Stomach smooth muscle (tissue), 2 donors: ENCODE measurements around the gene GTPBP6.
"Not testable (repeated sequence)": the region's sequence is repeated elsewhere in the genome, so short reads cannot be mapped to it uniquely, and the experiment has no call there.

Experiments
- H3K27ac ChIP-seq: one replicate; pipeline ENCODE4 v1.7.0; 2013; ENCODE audit warnings: mild to moderate bottlenecking, low read length, inconsistent platforms
- H3K27me3 ChIP-seq, 2 donors: one replicate each; pipeline ENCODE4 v1.7.0; 2013; ENCODE audit warnings: low read length in 2 of 2; ENCODE audit not compliant: insufficient read depth in 2 of 2, control insufficient read depth in 1 of 2
- H3K36me3 ChIP-seq, 2 donors: one replicate each; pipeline ENCODE4 v1.7.0; 2013; ENCODE audit warnings: low read length in 2 of 2; ENCODE audit not compliant: control insufficient read depth in 2 of 2, insufficient read depth in 2 of 2
- H3K4me1 ChIP-seq: one replicate; pipeline ENCODE4 v1.7.0; 2013; ENCODE audit warnings: low read length; ENCODE audit not compliant: control insufficient read depth, insufficient read depth
- H3K4me3 ChIP-seq, 2 donors: one replicate each; pipeline ENCODE4 v1.7.0; 2013; ENCODE audit warnings: low read length in 2 of 2
- H3K9ac ChIP-seq, 2 donors: one replicate each; pipeline ENCODE4 v1.7.0; 2013; ENCODE audit warnings: low read length in 2 of 2, mild to moderate bottlenecking in 1 of 2
- H3K9me3 ChIP-seq, 2 donors: one replicate each; pipeline ENCODE4 v1.7.0; 2013; ENCODE audit warnings: low read length in 2 of 2; ENCODE audit not compliant: control insufficient read depth in 2 of 2
- donor health status: healthy.
- donor health status: Pancreatic carcinoma.

GTPBP6 gene

DNA sequence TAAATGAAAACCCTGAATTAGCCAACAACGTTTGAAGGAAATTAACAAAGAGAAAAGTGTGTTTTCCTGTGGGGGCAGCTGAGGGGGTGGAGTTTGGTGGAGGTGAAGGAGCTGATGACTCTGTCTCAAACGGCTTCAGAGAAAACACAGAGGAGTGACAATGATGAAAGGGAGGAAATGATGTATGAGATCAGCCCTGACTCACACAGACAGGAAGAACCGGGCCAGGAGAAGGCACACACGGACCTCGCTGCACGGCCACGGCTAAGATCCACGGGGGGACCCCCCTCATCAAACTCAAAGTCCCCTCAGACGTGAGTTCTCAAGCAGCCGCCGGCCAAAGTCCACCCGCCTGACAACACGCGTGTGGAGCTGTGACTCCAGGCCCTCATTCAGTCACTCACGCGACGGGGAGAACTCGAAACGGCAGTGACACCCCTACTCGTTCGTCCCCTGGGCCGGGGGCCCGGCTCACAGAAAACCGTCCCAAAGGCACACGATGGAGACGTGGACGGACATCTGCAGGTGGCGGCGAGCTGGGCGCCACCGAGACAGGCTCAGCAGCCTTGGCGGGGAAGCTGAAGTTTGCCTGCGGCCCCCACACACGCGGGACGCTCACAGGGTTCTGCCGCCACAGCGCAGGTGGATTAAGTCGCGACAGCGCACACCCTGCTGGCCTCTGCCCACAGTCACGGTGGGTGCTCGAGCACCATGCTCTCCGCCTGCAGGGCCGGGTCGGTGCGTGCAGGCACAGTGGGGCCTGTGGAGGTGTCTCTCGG lies 39.3 kb upstream of the GTPBP6 start:
- Histone ChIP-seq H3K4me1 (no peaks in the 10 kb centered on the region), H3K9me3 (peaks cover 0 to 16% of the 10 kb centered on the region in 2 donors), H3K9ac (no peak overlapping the region), H3K4me3 (no peak overlapping the region), H3K36me3 (peaks cover 0 to 5% of the 10 kb centered on the region in 2 donors), H3K27ac (no peak overlapping the region), H3K27me3 (no peaks in the 10 kb centered on the region)

DNA sequence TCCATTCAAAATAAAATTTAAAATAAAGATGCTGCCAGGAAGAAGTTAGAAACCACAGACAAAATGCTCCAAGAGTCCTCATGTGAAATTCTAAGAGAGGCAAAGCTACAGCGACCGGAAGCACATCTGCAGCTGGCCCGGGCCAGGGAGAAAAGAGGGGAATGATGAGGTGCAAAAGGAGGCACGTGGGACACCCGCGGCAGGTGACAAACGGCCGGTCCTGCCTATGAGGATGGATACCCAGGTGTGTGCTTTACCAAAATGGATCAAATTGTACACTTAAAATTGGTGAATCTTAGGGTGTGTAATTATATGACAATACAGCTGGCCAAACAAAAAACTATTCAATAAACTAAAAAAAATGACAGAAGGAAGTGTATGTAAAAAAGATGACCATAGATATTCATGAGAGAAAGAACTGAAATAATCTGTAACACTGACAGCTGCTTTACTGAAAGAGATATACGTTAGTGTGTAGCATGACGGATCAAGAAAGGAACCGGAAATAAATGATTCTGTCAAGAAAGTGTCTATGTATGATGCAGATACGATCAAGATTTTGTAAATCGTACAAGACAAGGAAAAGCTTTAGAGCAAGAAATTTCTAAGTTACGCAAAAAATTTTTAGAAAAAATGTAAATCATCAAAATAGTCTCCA lies 38.6 kb upstream of the GTPBP6 start:
- Histone ChIP-seq H3K9me3 (peaks cover 0 to 16% of the 10 kb centered on the region in 2 donors), H3K9ac (no peak overlapping the region), H3K4me3 (no peak overlapping the region), H3K27ac (no peak overlapping the region), H3K27me3 (no peaks in the 10 kb centered on the region), H3K36me3 (peaks cover 0 to 5% of the 10 kb centered on the region in 2 donors), H3K4me1 (no peaks in the 10 kb centered on the region)

GRCh38 chrX:356385-357034 lies 37.9 kb upstream of the GTPBP6 start:
- no peaks in the 10 kb centered on the region for H3K27me3 ChIP-seq
- H3K27ac ChIP-seq: no peak overlapping the region

DNA sequence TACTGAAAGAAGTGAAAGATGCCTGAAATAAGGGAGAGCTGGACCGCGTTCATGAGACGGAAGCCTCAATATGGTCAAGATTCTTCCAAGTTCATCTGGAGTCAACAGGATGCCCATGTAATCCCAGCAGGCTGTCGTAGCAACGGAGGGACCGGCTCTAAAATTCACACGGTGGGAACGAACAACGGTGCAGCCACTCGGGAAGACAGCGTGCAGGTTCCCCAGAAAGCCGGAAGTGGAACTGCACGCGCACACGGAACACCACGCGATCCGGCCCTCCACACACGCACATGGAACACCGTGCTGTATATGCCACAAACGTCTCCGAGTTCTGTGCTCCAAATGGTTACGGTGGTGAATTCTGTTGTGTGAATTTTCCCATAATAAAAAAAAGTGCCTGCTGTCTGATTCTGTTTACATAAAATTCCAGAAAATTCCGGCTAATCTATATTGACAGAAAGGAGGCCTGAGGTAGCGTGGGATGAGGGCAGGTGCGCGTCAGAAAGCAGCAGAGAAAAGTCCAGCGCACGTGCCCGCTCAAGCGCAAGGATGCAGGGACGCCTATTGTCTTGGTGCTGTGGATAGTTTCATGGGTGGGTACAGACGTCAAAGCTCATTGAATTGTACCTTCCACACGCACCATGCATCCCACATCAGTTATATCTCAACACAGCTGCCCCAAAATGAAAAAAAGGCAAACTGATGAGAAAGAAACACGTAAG lies 36.9 kb upstream of the GTPBP6 start:
- Histone ChIP-seq H3K9me3 (peaks cover 0 to 8% of the 10 kb centered on the region in 2 donors), H3K4me1 (no peaks in the 10 kb centered on the region), H3K4me3 (no peak overlapping the region), H3K27me3 (no peaks in the 10 kb centered on the region), H3K27ac (no peak overlapping the region), H3K9ac (no peak overlapping the region), H3K36me3 (peaks cover 0 to 1% of the 10 kb centered on the region in 2 donors)

More at GRCh38 chrX:356385-357034, 37.9 kb upstream of the GTPBP6 start:
- Histone ChIP-seq H3K9ac (no peak overlapping the region), H3K4me1 (no peaks in the 10 kb centered on the region), H3K9me3 (peaks cover 0 to 16% of the 10 kb centered on the region in 2 donors), H3K4me3 (no peak overlapping the region), H3K36me3 (peaks cover 0 to 5% of the 10 kb centered on the region in 2 donors)

- peaks cover 0 to under 1% of the 10 kb centered on the region in 2 donors for H3K9me3 ChIP-seq
Observed at GRCh38 chrX:353566-354535, 35.3 kb upstream of the GTPBP6 start.

GRCh38 chrX:352582-353314 lies 34.2 kb upstream of the GTPBP6 start:
- Histone ChIP-seq H3K36me3 (no peaks in the 10 kb centered on the region), H3K27me3 (no peaks in the 10 kb centered on the region), H3K4me1 (no peaks in the 10 kb centered on the region), H3K9me3 (no peaks in the 10 kb centered on the region), H3K27ac (no peak overlapping the region), H3K9ac (no peak overlapping the region), H3K4me3 (no peak overlapping the region)

More at GRCh38 chrX:353566-354535, 35.3 kb upstream of the GTPBP6 start:
- Histone ChIP-seq H3K4me1 (no peaks in the 10 kb centered on the region), H3K9ac (no peak overlapping the region), H3K27me3 (no peaks in the 10 kb centered on the region), H3K36me3 (no peaks in the 10 kb centered on the region), H3K4me3 (no peak overlapping the region), H3K27ac (no peak overlapping the region)

DNA sequence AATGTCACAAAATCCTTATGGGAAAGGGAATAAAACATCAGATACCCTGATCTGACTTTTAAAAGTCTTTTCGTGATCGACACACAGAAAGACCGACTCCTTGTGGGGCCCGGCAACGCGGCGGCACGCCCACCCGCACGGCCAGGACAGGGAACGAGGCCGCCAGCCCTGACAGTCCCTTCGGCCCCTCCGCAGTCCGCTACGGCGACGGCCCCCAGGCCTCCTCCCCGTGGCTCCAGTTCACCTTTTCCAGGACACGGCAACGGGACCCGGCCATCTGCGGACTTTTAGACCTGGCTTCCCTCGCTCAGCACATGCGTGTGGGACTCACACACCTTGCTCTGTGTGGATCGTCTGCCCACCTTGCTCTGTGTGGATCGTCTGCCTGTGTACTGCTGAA lies 33.6 kb upstream of the GTPBP6 start:
- H3K9ac ChIP-seq: no peak overlapping the region
- no peaks in the 10 kb centered on the region for H3K9me3 ChIP-seq
- H3K27ac ChIP-seq: no peak overlapping the region
- H3K36me3 ChIP-seq: no peaks in the 10 kb centered on the region
- H3K4me3 ChIP-seq: no peak overlapping the region
- H3K27me3 ChIP-seq: no peaks in the 10 kb centered on the region
- no peaks in the 10 kb centered on the region for H3K4me1 ChIP-seq

- Histone ChIP-seq H3K4me1 (no peaks in the 10 kb centered on the region), H3K36me3 (no peaks in the 10 kb centered on the region), H3K9me3 (no peaks in the 10 kb centered on the region)
Observed at GRCh38 chrX:351736-352135, 33.1 kb upstream of the GTPBP6 start.

GRCh38 chrX:351324-351641 lies 32.7 kb upstream of the GTPBP6 start:
- not testable (repeated sequence) for H3K36me3 ChIP-seq, H3K4me1 ChIP-seq, H3K9me3 ChIP-seq, H3K9ac ChIP-seq, H3K4me3 ChIP-seq, H3K27me3 ChIP-seq, H3K27ac ChIP-seq

More at GRCh38 chrX:351736-352135, 33.1 kb upstream of the GTPBP6 start:
- Histone ChIP-seq H3K27ac (no peak overlapping the region), H3K9ac (no peak overlapping the region), H3K27me3 (no peaks in the 10 kb centered on the region), H3K4me3 (no peak overlapping the region)
